ENCODE data around the gene TOM1L1. TPM values are rescaled to one million over a fixed set of nuclear protein-coding genes. Genes with fewer than 3 reads are reported as not detected.

Gene TOM1L1
- total RNA-seq, 4 donors from 2014 or later, result 7.1 to 103 (median 55.4) TPM

GRCh38 chr17:54976316-54976715 lies 75.7 kb downstream of the TOM1L1 start:
- Histone ChIP-seq H3K4me1 (no peaks in the 10 kb centered on the region), H3K4me3 (no peak overlapping the region), H3K36me3 (no peaks in the 10 kb centered on the region), H3K9me3 (peaks cover 6 to 10% of the 10 kb centered on the region in 2 donors), H3K27me3 (no peaks in the 10 kb centered on the region), H3K27ac (no peak overlapping the region)
- no peak for DNase-seq
- intact Hi-C loops (cut with DNase I; ENCODE audit: low total_unique reads) (no loop called here), in situ Hi-C loops (cut with MboI; ENCODE audit: low pct_ligation_motif_present in 1 of 4, low pct_unique_long_range_greater_than_20kb in 1 of 4, low sequenced_read_pairs in 3 of 4) (loop anchor here in 2 of 4 donors (25.0 kb wide), 2 partner anchors 536 to 786 kb away; partner anchors contain the start of genes SMIM36 (in 2 of the 2) and PCTP (in 1 of the 2))
- WGBS, 2 donors (ENCODE audit: low coverage in 1 of 2), result 100% methylated on average over 3 of the region's 3 CpGs; no CpG with 5 or more reads in 1 of the 2 donors
- TF ChIP-seq POLR2AphosphoS5 (IDR thresholded peaks at IDR 0.05), result no peak

GRCh38 chr17:54977744-54978143 lies 77.1 kb downstream of the TOM1L1 start:
- H3K27ac ChIP-seq, result no peak overlapping the region
- in situ Hi-C loops (cut with MboI; ENCODE audit: low pct_ligation_motif_present in 1 of 4, low pct_unique_long_range_greater_than_20kb in 1 of 4, low sequenced_read_pairs in 3 of 4), result loop anchor here in 2 of 4 donors (25.0 kb wide), 2 partner anchors 535 to 785 kb away; partner anchors contain the start of genes SMIM36 (in 2 of the 2) and PCTP (in 1 of the 2)
- no peak overlapping the region for H3K4me3 ChIP-seq
- TF ChIP-seq POLR2AphosphoS5 (IDR thresholded peaks at IDR 0.05), result no peak
- TF ChIP-seq CTCF (IDR thresholded peaks at IDR 0.05), result no peak
- no peak for TF ChIP-seq POLR2A (IDR thresholded peaks at IDR 0.05)
- no peaks in the 10 kb centered on the region for H3K36me3 ChIP-seq
- no peaks in the 10 kb centered on the region for H3K27me3 ChIP-seq
- H3K9me3 ChIP-seq, result peaks cover 6 to 10% of the 10 kb centered on the region in 2 donors
- WGBS, 2 donors (ENCODE audit: low coverage in 1 of 2), result 82 to 94% methylated on average over 2 of the region's 2 CpGs
- DNase-seq, result no peak
- intact Hi-C loops (cut with DNase I; ENCODE audit: low total_unique reads), result no loop called here
- H3K4me1 ChIP-seq, result no peaks in the 10 kb centered on the region

DNA sequence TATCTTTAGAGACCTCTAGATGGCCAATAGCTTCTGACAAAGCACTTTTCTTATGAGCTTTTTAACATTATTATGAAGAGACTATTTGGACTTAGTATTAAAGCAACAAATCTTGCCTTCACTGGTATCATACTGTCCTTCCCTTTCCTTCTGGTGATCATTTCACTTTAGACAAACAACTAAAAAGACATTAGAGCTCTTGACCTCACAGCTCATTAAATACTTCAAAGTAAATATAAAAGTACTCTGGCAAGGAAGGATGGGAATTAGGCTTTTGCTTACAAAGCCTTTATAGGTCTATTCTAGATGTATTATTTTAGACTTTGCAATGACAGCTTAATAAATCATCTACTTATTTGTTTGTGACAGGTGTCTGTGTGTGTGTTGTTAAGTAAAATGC lies 79.0 kb downstream of the TOM1L1 start:
- peaks cover 6 to 10% of the 10 kb centered on the region in 2 donors for H3K9me3 ChIP-seq
- H3K27me3 ChIP-seq, result no peaks in the 10 kb centered on the region
- TF ChIP-seq EP300 (IDR thresholded peaks at IDR 0.05; ENCODE audit: low read depth) (no peak), CTCF (IDR thresholded peaks at IDR 0.05) (no peak)
- no peak for DNase-seq
- in situ Hi-C loops (cut with MboI; ENCODE audit: low pct_ligation_motif_present in 1 of 4, low pct_unique_long_range_greater_than_20kb in 1 of 4, low sequenced_read_pairs in 3 of 4) (loop anchor here in 2 of 4 donors (25.0 kb wide), 2 partner anchors 533 to 783 kb away; partner anchors contain the start of genes SMIM36 (in 2 of the 2) and PCTP (in 1 of the 2)), intact Hi-C loops (cut with DNase I; ENCODE audit: low total_unique reads) (no loop called here)
- H3K4me1 ChIP-seq, result no peaks in the 10 kb centered on the region
- H3K36me3 ChIP-seq, result no peaks in the 10 kb centered on the region
- H3K27ac ChIP-seq, result no peak overlapping the region
- H3K4me3 ChIP-seq, result no peak overlapping the region

GRCh38 chr17:54980375-54980774 lies 79.7 kb downstream of the TOM1L1 start:
- DNase-seq, result no peak
- intact Hi-C loops (cut with DNase I; ENCODE audit: low total_unique reads) (no loop called here), in situ Hi-C loops (cut with MboI; ENCODE audit: low pct_ligation_motif_present in 1 of 4, low pct_unique_long_range_greater_than_20kb in 1 of 4, low sequenced_read_pairs in 3 of 4) (loop anchor here in 2 of 4 donors (25.0 kb wide), 2 partner anchors 532 to 782 kb away; partner anchors contain the start of genes SMIM36 (in 2 of the 2) and PCTP (in 1 of the 2))
- no peaks in the 10 kb centered on the region for H3K36me3 ChIP-seq
- H3K9me3 ChIP-seq, result peaks cover 6 to 10% of the 10 kb centered on the region in 2 donors
- no peak overlapping the region for H3K27ac ChIP-seq
- H3K4me3 ChIP-seq, result no peak overlapping the region
- no peaks in the 10 kb centered on the region for H3K27me3 ChIP-seq
- WGBS, 2 donors (ENCODE audit: low coverage in 1 of 2), result 50 to 89% methylated on average over 3 of the region's 3 CpGs
- TF ChIP-seq POLR2AphosphoS5 (IDR thresholded peaks at IDR 0.05), result no peak
- no peak for TF ChIP-seq CTCF (IDR thresholded peaks at IDR 0.05)
- TF ChIP-seq EP300 (IDR thresholded peaks at IDR 0.05; ENCODE audit: low read depth), result no peak
- TF ChIP-seq POLR2A (IDR thresholded peaks at IDR 0.05), result no peak
- no peaks in the 10 kb centered on the region for H3K4me1 ChIP-seq

DNA sequence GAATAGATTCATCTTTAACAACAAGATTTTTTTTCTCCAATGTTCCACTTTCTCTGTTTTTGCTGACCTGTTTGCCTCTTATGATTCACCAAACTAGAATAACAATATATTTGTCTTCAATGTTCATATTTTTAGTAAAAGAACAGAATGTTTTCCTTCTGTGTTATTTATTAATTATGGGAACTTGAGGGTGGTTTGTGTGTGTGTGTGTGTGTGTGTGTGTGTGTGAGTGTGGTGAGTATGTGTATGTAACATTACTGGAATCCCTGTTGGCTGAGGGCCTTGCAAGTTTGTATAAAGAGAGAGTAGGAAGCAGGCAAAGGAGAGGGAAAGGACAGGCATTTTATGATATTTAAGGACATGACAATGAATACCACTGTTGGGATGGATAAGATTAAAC lies 81.7 kb downstream of the TOM1L1 start:
- Histone ChIP-seq H3K4me3 (no peak overlapping the region), H3K27me3 (no peaks in the 10 kb centered on the region), H3K27ac (no peak overlapping the region), H3K9me3 (peaks cover 6 to 10% of the 10 kb centered on the region in 2 donors), H3K36me3 (peaks cover 0 to 5% (median 0%) of the 10 kb centered on the region in 4 donors), H3K4me1 (no peaks in the 10 kb centered on the region)
- DNase-seq, result no peak
- in situ Hi-C loops (cut with MboI; ENCODE audit: low pct_ligation_motif_present in 1 of 4, low pct_unique_long_range_greater_than_20kb in 1 of 4, low sequenced_read_pairs in 3 of 4), result loop anchor here in 2 of 4 donors (25.0 kb wide), 2 partner anchors 530 to 780 kb away; partner anchors contain the start of genes SMIM36 (in 2 of the 2) and PCTP (in 1 of the 2)
- TF ChIP-seq CTCF (IDR thresholded peaks at IDR 0.05) (no peak), POLR2A (IDR thresholded peaks at IDR 0.05) (no peak), POLR2AphosphoS5 (IDR thresholded peaks at IDR 0.05) (no peak), EP300 (IDR thresholded peaks at IDR 0.05; ENCODE audit: low read depth) (no peak)
- intact Hi-C loops (cut with DNase I; ENCODE audit: low total_unique reads), result no loop called here

All from transverse colon (tissue), 4 donors.